Activated CD4-positive, CD25-positive, alpha-beta regulatory T cell (primary cell): ENCODE data around the gene CACFD1.

Experiments used
- DNase-seq, 4 experiments: peaks; one replicate each; lab custom pipeline; 2025; lab: John Stamatoyannopoulos, UW

Gene CACFD1

GRCh38 chr9:133483611-133484010 is 23.8 kb downstream of the CACFD1 start:
- DNase-seq, result no peak

DNA sequence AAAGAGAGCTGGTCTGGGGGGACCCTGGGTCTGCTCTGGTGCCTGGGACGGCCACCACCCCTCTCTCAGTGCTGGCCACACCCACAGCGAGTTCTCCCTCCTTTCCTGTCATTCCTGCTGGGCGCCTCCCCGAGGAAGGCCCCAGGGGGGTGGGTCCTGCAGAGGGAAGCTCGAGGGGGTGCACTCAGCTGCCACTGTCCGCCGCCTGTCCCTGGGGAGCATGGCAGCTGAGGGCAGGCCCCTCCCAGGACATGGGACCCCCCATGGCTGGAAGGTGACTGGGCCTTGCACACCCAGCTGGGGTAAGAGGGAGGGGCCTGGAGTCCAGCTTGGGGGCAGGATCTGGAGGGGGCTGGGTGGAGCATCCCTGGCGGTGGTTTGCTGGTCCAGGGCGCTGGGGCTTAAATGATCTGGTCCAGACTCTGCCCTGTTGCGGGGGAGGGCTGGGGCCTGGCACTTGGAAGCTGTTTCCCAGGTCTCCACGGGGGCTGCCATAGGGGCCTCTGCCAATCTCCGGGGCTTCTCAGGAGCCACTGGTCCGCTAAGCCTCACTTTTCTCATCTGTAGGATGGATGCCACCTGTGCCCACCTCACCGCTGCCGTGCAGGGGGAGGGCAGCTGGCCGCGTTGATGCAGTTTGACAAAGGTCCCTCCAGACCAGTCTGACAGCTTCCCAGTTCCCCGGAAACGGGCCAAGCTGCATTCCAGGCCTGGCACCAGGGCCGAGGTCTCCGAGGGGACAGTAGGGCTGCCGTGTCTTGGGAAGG is 25.1 kb downstream of the CACFD1 start:
- no peak for DNase-seq

GRCh38 chr9:133485531-133486260 is 25.9 kb downstream of the CACFD1 start:
- no peak for DNase-seq

DNA sequence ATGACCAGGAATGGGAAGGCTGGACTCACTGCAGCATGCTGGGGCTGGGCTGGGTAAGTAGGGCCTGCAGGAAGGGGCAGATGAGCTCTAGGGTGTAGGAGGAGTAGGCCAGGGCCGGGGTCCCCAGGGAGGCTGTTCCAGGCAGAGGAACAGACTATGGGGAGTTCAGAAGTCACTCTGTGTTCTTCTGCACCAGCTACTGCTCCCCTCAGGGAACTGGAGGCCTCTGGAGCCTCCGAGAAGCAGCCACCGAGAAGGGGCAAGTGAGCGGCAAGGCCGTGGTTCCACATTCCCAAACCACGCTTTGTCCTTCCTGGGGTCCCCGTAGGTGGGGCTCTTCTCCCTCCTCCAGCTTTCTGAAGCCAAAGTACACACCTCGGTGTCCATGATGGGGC is 27.6 kb downstream of the CACFD1 start:
- DNase-seq, result no peak

- no peak for DNase-seq
Observed at GRCh38 chr9:133488686-133489252, 29.0 kb downstream of the CACFD1 start.

GRCh38 chr9:133489253-133490190 is 29.7 kb downstream of the CACFD1 start:
- DNase-seq, result no peak

- no peak for DNase-seq
Observed at GRCh38 chr9:133490201-133490681, 30.5 kb downstream of the CACFD1 start.

DNA sequence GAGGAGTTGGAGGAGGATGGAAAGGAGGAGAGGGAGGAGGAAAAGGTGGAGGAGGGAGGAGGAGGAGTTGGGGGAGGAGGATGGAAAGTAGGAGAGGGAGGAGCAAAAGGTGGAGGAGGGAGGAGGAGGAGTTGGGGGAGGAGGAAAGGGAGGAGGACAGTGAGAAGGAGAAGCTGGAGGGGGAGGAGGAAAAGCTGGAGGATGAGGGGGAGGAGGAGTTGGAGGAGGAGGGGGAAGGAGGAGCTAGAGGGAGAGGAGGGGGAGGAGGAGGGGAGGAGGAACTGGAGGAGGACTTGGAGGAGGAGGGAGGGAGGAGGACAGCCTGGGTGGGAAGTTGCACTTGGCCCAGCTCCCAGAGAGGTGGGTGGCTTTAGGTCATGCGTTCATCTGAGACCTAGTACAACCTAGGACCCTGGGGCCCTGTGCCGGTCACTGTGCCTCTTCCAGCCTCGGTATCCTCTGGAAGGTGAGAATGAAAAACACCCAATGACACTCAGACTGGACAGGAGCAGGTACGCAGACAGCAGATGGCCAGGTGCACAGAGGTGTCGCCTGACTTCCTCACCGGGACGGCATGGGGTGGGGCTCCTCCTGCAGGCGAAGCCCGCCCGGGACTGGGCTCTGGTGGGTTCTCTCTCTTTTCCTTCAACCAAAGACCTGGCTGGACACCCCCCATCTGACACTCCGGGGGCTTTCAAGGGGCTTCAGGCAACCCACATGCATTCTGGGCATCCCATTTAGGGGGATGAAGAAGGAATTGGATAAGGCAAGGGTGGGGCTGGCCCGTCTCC is 31.3 kb downstream of the CACFD1 start:
- DNase-seq, result no peak

- DNase-seq, result no peak
Observed at GRCh38 chr9:133491656-133491925, 31.8 kb downstream of the CACFD1 start.

GRCh38 chr9:133492061-133493021 is 32.6 kb downstream of the CACFD1 start:
- no peak for DNase-seq

GRCh38 chr9:133493428-133493827 is 33.6 kb downstream of the CACFD1 start:
- DNase-seq, result no peak

GRCh38 chr9:133493845-133494540 is 34.2 kb downstream of the CACFD1 start:
- DNase-seq, result no peak

DNA sequence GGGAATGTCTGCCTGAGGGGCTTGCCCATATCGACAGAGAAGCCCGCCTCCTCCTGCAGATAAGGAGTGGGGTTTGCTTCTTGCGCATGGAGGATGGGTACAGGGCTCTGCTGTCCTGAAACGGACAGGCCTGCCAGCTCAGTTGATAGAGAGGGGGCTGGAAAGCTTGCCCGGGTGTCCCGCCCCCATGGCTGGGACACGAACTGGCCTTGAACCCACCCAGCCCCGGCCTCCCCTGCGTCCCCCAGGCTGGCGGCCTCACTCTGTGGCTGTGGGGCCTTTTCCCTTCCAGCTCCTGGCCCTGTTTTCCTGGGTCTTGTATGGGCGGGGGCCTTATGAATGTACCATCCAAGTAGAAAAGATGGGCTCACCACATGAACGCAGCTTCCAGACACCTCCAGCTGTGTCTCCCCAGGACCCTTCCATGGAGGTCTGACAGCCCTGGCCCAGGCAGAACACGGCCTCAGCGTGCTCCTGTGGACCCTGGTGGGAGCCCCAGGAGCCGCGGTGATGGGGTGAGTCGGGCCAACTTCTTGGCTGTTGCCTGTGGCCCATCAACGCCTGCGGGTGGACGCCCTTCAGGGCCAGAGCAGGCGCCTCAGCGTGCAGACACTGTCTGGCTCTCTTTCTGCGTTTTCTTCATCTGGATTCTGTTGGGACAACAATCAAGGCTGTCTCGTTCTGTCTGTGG is 35.0 kb downstream of the CACFD1 start:
- no peak for DNase-seq

- no peak for DNase-seq
Observed at GRCh38 chr9:133495327-133496293, 35.8 kb downstream of the CACFD1 start.

GRCh38 chr9:133496861-133497842 is 37.4 kb downstream of the CACFD1 start:
- no peak for DNase-seq

DNA sequence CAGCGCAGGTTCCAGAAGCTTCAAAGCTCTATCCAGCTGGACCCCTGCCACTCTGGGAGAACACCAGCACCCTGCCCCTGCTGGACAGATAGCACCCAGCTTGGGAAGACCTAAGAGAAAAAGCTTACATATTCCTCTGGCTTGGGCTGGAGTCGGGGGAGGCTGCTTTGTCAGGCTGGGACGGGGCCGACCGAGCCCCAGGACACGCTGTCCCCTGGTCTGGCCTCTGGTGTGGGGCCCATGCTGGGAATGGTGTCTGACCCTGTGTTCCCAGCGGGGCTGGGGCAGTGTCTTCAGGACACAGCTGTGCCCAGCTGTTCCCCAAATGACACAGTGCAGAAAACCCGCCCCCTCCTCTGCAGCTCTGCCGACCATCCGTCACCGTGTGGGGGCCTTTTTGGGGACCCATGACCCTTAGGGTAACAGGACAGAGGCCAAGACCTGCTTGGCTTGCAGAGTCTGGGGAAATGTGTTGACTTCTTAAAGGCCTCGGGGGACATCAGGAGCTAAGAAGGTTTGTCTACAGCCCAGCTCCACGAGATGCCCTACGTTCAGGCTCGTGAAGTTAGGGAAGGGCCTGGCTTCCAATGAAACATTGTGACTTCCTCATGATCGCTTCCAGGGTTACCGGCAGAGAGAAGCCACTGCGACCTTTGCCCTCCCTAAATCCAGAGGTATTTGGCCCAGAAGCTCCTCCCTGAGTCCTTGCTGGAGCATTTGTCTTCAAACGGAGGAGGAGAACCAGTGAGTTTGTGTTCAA is 39.5 kb downstream of the CACFD1 start:
- DNase-seq, result no peak
